ENCODE measurements around the gene SLAIN1.

Gene SLAIN1

GRCh38 chr13:77745784-77746183 is 48.3 kb downstream of the SLAIN1 start:
- POLR2A ChIA-PET (ENCODE audit: low non-redundant PET), result no interaction called here
- CTCF ChIA-PET, result no interaction called here
- no peak for DNase-seq (ENCODE audit: low spot score)
- TF ChIP-seq CTCF (conservative IDR thresholded peaks at IDR 0.05; ENCODE audit: low read depth), result no peak
- H3K27ac ChIP-seq, result no peak overlapping the region

- CTCF ChIA-PET, result no interaction called here
- no peak for DNase-seq (ENCODE audit: low spot score)
- H3K27ac ChIP-seq, result no peak overlapping the region
- POLR2A ChIA-PET (ENCODE audit: low non-redundant PET), result no interaction called here
- TF ChIP-seq CTCF (conservative IDR thresholded peaks at IDR 0.05; ENCODE audit: low read depth), result no peak
Measured at GRCh38 chr13:77749344-77749880, 51.9 kb downstream of the SLAIN1 start.

- ChIA-PET CTCF (interaction anchor here (0.6 to 0.7 kb wide), 2 partner anchors 834 to 1998 kb away, joined by 7 read pairs; no protein-coding TSS in a partner anchor), POLR2A (ENCODE audit: low non-redundant PET) (no interaction called here)
- peak; percentile 86 for TF ChIP-seq CTCF (conservative IDR thresholded peaks at IDR 0.05; ENCODE audit: low read depth)
- H3K27ac ChIP-seq, result no peak overlapping the region
- peak; percentile 42 for DNase-seq (ENCODE audit: low spot score)
Measured at GRCh38 chr13:77751513-77752456, 54.3 kb downstream of the SLAIN1 start.

GRCh38 chr13:77752512-77753069 is 55.1 kb downstream of the SLAIN1 start:
- DNase-seq (ENCODE audit: low spot score), result no peak
- ChIA-PET POLR2A (ENCODE audit: low non-redundant PET) (no interaction called here), CTCF (interaction anchor here (0.6 to 0.7 kb wide), 3 partner anchors 509 to 1999 kb away, joined by 3 to 7 read pairs (median 7); no protein-coding TSS in a partner anchor)
- TF ChIP-seq CTCF (conservative IDR thresholded peaks at IDR 0.05; ENCODE audit: low read depth), result no peak
- H3K27ac ChIP-seq, result no peak overlapping the region

GRCh38 chr13:77760893-77761292 is 63.4 kb downstream of the SLAIN1 start:
- CTCF ChIA-PET, result interaction anchor here (0.6 kb wide), 1 partner anchor 1207 kb away, joined by 3 read pairs; no protein-coding TSS in a partner anchor
- POLR2A ChIA-PET (ENCODE audit: low non-redundant PET), result no interaction called here
- TF ChIP-seq CTCF (conservative IDR thresholded peaks at IDR 0.05; ENCODE audit: low read depth), result no peak
- H3K27ac ChIP-seq, result no peak overlapping the region
- peak; percentile 3 for DNase-seq (ENCODE audit: low spot score)

GRCh38 chr13:77767413-77767812 is 69.9 kb downstream of the SLAIN1 start:
- CTCF ChIA-PET, result no interaction called here
- no peak for TF ChIP-seq CTCF (conservative IDR thresholded peaks at IDR 0.05; ENCODE audit: low read depth)
- POLR2A ChIA-PET (ENCODE audit: low non-redundant PET), result no interaction called here
- no peak overlapping the region for H3K27ac ChIP-seq
- DNase-seq (ENCODE audit: low spot score), result no peak

Data from RWPE1 (cell line).